NCI-H146 treated with DMSO at 0.1 percent for 48 hours (cell line): Measurements from ENCODE around the gene LAS1L.
"Not testable (repeated sequence)": the region's sequence is repeated elsewhere in the genome, so short reads cannot be mapped to it uniquely, and the experiment has no call there.

ENCODE experiments used
- DNase-seq: peaks from one replicate; lab custom pipeline; 2025; ENCODE audit not compliant: unreplicated experiment; lab: John Stamatoyannopoulos, UW

Gene LAS1L

GRCh38 chrX:65518980-65519379 is 15.6 kb downstream of the LAS1L start:
- DNase-seq = not testable (repeated sequence)

DNA sequence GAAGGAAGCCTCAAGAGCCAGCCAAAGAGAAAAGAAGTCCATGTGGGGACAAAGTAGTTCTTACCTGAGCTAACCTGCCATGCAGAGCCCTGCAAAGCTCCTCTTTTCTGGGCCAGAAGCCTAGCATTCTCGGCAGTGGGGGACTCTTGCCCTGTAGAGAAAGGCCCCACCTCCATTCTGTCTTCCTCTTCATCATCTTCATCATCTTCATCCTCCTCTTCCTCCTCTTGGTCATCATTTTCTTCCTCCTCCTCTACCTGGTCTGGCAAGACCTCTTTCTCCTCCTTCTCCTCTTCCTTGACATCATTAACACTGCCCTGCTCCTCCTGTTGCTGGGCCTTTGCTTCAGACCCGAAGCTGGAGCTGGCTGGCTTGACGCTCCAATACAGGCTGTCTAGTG is 16.7 kb downstream of the LAS1L start:
- no peak for DNase-seq

- no peak for DNase-seq
These were observed 17.8 kb downstream of the LAS1L start for GRCh38 chrX:65516756-65517155.

DNA sequence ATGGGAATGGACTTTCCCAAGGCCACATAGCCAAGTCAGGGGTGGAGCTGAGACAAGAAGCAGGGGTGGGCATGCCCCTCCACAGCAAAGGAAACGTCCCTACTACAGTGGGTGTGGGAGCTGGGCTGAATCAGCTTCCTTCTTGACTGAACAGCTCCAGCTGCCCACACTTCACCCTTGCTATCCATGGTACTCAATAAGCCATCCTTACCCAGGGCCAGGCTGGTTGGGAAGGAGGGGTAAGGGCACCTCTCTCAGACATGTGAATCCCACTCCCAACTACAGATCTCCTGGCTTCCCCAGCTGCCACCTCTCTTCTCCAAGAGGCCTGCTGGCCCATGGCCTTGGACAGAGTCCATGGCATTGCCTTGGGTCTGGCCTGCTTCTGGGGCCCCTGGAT is 21.0 kb downstream of the LAS1L start:
- DNase-seq = no peak

GRCh38 chrX:65509400-65509799 is 25.2 kb downstream of the LAS1L start:
- DNase-seq = no peak

GRCh38 chrX:65508851-65509250 is 25.7 kb downstream of the LAS1L start:
- DNase-seq = no peak

GRCh38 chrX:65502618-65503017 is 32.0 kb downstream of the LAS1L start:
- DNase-seq = no peak

DNA sequence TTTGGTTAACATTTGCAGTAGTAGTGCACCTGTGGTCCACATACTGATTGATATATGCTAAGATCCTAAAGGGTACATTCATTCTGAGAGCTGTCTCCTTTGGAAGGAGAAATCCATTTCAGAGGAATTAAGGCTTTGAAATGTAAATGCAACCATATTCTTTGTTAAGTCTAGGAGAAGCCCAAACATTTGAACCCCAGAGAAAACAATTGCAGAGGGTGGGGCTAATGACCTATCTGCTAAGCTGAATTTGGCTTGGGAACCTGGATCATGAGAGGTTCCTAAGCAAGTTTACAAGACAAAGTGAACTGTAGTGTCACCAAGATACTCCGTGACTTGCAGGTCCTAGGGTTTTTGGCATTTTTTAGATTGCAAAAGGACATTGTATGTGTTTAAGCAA is 41.2 kb downstream of the LAS1L start:
- DNase-seq = no peak

- DNase-seq = no peak
These were observed 43.0 kb downstream of the LAS1L start for GRCh38 chrX:65491620-65492019.

GRCh38 chrX:65488495-65488894 is 46.1 kb downstream of the LAS1L start:
- DNase-seq = no peak

DNA sequence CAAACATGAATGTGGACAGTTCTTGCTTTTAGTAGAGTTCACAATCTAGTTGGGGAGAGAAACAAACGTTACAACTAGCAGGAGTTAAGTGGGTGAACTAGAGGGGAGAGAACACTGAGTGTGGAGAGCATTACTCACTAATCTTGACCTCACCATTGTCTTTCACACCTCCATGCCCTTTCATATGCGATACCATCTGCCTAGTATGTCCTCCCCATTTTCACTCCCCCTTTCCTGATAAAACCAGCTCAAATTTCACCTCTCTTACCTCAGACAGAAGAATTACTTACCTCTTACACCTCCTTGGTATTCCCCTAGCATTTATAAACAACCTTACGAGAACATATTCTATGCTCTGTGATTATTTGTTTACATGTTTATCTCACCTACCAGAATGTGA is 53.6 kb downstream of the LAS1L start:
- DNase-seq = no peak

- not testable (repeated sequence) for DNase-seq
These were observed 55.5 kb downstream of the LAS1L start for GRCh38 chrX:65479102-65479501.

DNA sequence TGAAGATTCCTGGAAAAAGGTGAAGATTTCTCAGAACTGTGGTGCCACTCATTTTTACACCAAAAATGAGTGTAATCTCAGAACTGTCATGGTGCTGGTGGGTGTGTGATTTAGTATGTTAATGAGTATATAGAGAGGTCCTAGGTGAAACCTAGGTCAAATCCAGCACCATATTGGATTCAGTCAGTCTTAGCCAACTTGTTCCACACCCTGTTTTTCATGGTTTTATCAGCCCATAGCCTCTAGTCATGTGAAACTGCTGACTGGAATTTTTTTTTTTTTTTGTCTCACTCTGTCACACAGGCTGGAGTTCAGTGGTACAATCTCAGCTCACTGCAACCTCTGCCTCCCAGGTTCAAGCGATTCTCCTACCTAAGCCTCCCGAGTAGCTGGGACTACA is 58.0 kb downstream of the LAS1L start:
- no peak for DNase-seq

GRCh38 chrX:65463550-65463949 is 71.0 kb downstream of the LAS1L start:
- no peak for DNase-seq
